Endothelial cell of umbilical vein (primary cell): ENCODE results near the gene AUTS2.
A peak's percentile ranks its signal among the peaks of the same experiment; 100 is the strongest.

Source experiments
- CTCF ChIP-seq, 2 donors: IDR thresholded peaks; 1 replicate in 1 of 2; 2 replicates in 1 of 2; pipeline ENCODE4 v1.5.1; 2011; ENCODE audit warnings: low read length in 2 of 2, mild to moderate bottlenecking in 2 of 2, moderate library complexity in 2 of 2, control low read depth in 1 of 2, inconsistent platforms in 1 of 2, low read depth in 1 of 2; ENCODE audit not compliant: insufficient read depth in 1 of 2; ENCODE audit errors: extremely low read depth in 1 of 2
- EZH2 ChIP-seq: IDR thresholded peaks from 2 replicates; pipeline ENCODE4 v1.6.1; 2012; ENCODE audit warnings: borderline replicate concordance, low read depth, mild to moderate bottlenecking, moderate library complexity, low read length, inconsistent platforms; ENCODE audit not compliant: severe bottlenecking
- FOS ChIP-seq: IDR thresholded peaks from 2 replicates; pipeline ENCODE4 v1.6.1; 2011; ENCODE audit warnings: mild to moderate bottlenecking, low read length, moderate library complexity, borderline replicate concordance; ENCODE audit not compliant: insufficient read depth
- GATA2 ChIP-seq: IDR thresholded peaks from 2 replicates; pipeline ENCODE4 v1.7.0; 2011; ENCODE audit warnings: low read depth, mild to moderate bottlenecking, moderate library complexity, mixed read lengths, low read length; ENCODE audit not compliant: insufficient read length, insufficient read depth
- JUN ChIP-seq: IDR thresholded peaks from 2 replicates; pipeline ENCODE4 v1.6.1; 2011; ENCODE audit warnings: borderline replicate concordance, low read depth; ENCODE audit not compliant: insufficient read length, insufficient read depth
- MYC ChIP-seq: IDR thresholded peaks from one replicate; pipeline ENCODE4 v1.6.1; 2011; ENCODE audit warnings: mild to moderate bottlenecking, low read depth, low read length
- POLR2A ChIP-seq: IDR thresholded peaks from 2 replicates; pipeline ENCODE4 v1.6.1; 2012; ENCODE audit warnings: low read depth, mild to moderate bottlenecking, control low read depth, low read length
- POLR2AphosphoS5 ChIP-seq: IDR thresholded peaks from 2 replicates; pipeline ENCODE4 v1.6.1; 2012; ENCODE audit warnings: low read depth, mild to moderate bottlenecking, control low read depth, low read length, moderate library complexity; ENCODE audit not compliant: insufficient read depth

- TF ChIP-seq POLR2A: no peak
- peak; percentile 56 for TF ChIP-seq EZH2
- no peak for TF ChIP-seq CTCF (IDR thresholded peaks at IDR 0.05; ENCODE audit: extremely low read depth in 1 of 2, insufficient read depth in 1 of 2, low read depth in 1 of 2, low read length in 2 of 2)
- TF ChIP-seq FOS: no peak
- no peak for TF ChIP-seq GATA2
- TF ChIP-seq JUN: no peak
- no peak for TF ChIP-seq MYC
- TF ChIP-seq POLR2AphosphoS5: no peak
Observed at GRCh38 chr7:69597278-69598076, 798 bp upstream of the AUTS2 start.
